NOMO-1 treated with dmso at 0.1 percent for 144 hours (cell line): ENCODE data around the gene CAPN13.
"Not testable (repeated sequence)": the region's sequence is repeated elsewhere in the genome, so short reads cannot be mapped to it uniquely, and the experiment has no call there.

Experiments
- DNase-seq: peaks from one replicate; lab custom pipeline; 2025; ENCODE audit not compliant: unreplicated experiment; lab: John Stamatoyannopoulos, UW

The CAPN13 gene

DNA sequence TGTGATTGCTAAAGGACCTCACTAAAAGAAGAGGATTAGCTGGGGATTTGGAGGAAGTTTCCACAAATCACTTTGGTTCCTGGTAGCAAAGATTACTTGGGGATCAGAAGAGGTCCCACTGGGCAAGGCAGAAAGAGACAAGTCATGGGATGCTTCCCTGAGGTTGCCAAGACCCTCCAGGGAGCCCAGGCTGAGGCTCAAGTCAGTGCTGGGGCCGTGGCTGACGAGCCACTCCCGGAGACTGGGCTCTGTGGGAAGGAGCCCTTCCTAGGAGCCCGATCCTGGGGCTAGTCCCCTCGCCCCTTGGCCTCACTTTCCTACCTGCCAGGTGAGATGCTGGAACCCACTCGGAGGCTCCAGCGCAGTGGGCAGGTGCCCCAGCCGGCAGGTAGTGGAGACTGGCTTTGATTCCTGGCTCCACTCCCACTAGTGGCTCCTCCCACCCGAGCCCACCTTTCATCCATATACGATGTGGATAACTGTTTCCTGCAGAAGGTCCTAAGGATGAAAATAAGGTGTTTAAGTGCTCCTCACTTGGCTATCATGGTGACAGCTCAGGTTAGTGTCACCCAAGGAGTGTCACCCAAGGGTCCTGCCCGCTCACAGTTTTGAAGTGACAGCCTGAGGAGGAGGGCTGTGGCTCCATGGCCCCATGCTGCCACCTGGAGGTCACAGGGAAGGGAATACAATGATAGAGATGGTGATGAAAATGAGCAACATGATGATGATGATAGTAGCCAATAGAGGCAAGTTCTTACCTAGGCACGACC lies 100.5 kb downstream of the CAPN13 start:
- peak; percentile 35 for DNase-seq

- DNase-seq = no peak
These were observed 101.3 kb downstream of the CAPN13 start for GRCh38 chr2:30705711-30706533.

DNA sequence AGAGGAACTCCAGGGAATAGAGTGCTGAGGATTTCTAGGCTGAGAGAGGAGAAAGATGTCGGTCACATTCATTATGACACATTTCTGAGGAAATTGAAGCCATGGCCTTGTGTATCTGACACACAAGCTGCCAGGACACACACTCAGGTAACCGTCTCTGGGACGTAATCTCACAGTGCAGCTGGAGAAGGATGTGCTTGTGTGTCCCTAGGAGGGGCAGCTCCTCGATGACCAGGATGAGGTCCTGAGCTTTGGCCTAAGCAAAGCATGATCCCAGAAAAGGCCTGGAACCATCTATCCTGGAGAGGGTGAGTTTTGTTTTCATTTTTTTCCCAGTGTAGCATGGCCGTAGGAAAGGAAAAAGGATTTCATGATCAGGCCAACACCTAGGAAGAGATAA lies 102.2 kb downstream of the CAPN13 start:
- DNase-seq = no peak

DNA sequence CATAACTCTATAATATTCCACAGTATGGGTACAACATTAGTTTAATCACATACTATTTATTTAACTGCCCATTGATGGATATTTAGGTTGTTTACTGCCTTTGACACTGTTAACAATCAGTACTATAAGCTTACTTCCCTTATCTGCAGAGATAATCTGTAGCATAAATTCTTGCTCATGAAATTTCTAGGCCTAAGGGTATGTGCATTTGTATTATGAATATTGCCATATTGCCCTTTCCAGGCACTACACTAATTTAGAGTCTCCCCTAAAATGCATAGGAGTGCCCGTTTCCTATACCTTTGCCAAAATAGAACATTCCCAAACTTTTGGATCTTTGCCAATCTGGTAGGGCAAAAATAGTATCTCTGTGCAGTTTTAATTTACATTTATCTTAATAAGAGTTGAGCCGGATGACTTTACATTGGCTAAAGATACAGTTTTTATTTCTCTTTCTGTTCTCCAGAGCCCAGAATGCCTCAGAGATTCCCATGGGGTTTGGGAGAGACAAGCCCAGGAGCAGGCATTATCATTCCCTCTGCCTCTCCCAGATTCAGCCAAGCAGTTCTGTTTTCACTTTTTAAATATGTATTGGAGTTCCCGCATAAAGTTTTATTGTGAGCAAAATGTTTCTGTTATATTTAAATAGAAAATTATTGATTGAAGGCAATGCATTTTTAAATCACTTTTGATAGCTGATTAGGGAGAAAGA lies 102.8 kb downstream of the CAPN13 start:
- DNase-seq = no peak

GRCh38 chr2:30702694-30703093 lies 104.6 kb downstream of the CAPN13 start:
- DNase-seq = peak; percentile 81

GRCh38 chr2:30701782-30702181 lies 105.5 kb downstream of the CAPN13 start:
- no peak for DNase-seq

GRCh38 chr2:30697242-30698103 lies 109.8 kb downstream of the CAPN13 start:
- DNase-seq = not testable (repeated sequence)

DNA sequence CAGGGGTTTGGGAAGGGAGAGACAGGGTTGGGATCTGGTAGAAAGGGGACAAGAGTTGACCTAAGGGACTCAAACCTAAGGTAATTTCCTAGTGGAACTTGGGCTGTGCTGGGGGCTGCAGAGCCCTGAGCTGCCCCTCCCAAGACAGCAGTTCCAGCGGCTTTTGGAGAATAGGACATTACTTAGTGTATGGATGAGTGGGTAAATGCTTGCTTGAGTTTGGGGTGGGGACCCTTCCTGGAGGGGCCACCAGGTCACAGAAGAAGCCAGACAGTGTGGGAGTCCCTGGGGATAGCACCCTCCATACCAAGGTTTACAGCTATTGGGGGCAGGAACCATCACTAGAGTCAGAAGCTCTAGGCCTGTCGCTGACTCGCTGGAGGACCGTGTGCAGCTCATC lies 111.5 kb downstream of the CAPN13 start:
- DNase-seq = no peak

GRCh38 chr2:30694286-30695055 lies 112.8 kb downstream of the CAPN13 start:
- DNase-seq = no peak

DNA sequence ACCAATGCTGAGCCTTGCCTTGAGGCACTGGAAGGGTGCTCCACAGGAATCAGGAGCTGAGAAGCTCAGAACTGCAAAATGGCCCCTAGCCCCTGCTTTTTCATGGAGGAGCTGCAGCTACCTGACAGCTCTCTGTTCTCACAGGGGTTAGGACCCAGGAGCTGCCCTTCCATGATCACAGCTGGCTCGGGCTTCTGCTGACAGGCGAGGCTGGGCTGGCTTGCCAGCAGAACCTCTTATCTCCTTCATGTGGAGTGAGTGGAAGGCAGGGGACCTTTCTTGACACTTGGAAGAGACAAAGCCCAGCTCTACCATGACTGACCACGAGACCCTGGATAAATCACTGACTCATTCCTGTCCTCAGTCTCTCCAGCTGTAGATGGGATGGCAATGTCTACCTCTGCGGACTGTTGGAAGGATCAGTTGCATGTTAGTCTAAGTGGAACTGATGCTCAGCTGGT lies 113.4 kb downstream of the CAPN13 start:
- DNase-seq = no peak

- no peak for DNase-seq
These were observed 114.4 kb downstream of the CAPN13 start for GRCh38 chr2:30692829-30693275.

DNA sequence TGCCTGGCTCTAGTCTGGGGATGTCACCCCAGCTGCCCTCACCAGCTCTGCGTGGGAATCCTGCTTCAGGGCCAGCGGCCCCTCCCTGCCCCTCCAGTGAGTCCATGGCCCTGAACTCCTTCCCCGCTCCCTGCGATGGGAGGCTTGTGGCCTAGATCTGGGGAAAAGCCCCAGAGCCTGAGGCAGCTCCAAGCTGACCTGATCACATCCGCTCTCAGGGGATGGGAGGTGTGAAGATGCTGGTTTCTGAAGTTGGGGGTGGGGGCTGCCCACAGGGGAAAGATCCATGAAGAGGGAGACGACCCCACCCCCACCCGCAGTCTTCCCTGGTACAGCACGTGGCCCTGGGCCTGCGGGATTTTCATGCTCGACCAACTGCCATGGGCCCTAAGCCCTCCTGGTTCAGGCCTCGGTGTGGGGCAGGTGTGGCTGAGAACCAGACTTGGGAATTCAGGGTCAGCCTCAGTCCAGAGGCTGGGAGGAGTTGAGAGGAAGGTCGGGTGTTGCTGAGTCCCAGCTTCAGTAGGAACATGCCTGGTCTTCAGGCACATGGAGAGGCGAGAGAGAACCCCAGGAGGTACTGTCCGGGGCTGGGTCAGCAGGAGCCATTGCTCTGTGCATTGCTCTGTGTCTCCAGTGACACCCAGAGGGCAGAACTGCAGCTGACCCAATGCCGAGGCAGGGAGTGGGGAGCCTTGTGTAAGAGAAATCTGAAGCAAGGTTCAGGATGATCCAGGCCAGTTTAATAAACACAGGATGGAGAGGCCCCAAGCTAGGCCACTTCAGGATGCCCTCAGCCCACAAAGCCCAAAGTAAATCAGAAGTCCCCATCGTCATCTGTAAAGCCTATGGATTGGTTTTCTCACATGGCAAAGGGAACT lies 115.1 kb downstream of the CAPN13 start:
- no peak for DNase-seq

DNA sequence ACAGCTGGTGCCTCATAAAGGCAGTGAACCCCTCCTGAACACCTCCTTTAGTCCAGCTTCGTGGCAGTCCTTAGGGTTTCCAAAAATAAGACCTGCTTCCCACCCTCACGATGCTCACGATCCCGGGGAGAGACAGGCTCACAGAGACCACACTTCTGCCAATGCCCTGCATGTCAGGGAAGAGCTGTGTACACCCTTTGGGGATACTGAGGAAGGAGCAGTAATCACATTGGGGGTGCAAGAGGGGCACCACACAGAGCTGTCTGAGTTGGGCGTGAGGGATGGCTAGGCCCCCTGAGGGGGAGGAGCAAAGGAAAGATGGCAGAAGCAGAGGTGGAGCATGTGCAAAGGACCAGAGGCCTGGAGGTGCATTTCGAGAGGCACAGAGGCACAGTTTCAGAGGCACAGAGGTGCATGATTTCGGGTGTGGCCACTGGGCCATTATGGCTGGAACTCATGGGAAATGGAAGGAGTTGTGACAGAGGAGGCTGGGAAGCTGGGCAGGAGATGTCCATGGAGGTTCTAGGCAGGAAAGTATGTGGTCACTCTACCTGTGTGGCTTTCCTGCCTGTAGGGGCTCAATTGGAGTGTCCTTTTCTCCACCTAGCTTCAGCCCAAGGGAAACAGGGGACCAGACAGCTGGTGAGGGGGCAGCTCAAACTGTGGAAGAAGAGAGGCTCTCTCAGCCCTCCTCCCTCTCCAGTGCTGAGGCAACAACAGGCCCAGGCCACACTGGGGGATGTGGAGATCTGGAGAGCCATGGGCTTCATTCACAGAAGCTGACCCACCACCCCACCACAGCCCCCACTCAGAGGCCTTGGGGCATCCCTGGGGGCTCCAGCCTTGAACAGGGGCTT lies 115.9 kb downstream of the CAPN13 start:
- DNase-seq = no peak

DNA sequence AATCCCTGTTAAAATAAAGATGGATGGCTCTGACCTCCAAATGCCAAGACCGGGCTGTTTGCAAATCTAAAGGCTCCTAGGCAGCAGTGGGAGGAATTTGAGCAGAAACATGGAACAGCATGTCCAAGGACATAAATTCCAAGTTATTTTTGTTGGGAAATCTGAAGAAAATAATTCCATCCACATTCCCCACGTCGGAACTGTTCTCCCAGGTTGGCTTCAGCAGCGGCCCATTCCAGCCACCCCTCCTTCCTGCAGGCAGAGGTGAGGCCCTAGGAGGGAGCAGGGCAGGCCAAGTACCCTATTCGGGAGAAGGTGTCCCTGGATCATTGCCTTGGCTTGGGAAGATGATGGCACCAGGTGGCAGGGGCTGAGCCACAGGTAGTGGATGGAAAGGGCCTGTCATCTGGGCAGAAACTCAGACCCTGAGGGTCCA lies 117.1 kb downstream of the CAPN13 start:
- no peak for DNase-seq

DNA sequence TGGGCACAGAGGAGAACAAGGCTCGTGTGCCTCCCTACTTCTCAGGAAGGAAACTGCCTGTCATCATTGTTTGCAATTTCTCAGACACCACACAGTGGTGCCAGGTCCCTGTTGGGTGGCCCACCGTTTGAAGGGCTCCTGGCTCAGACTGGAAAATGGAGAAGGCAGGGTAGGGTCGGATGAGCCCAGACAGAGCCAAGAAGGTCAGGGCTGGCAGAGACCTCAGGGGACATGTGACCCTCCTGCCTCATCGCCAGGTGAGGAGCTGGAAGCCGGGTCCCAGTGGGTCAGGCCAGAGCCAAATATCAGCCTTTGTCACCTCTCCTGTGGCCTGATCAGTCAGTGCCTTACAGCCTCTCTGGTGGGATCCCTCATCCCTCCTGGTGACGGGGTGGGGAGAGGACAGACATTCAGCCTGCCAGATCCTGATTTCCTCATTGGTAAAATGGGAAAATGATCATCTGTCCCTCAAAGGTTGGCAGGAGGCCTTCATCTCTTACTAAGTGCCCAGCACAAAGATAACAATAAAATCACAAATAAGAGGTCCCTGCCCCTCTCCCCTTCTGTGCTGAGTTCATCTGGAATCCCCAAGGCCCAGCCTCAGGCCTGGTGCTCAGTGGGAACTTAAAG lies 117.6 kb downstream of the CAPN13 start:
- no peak for DNase-seq

DNA sequence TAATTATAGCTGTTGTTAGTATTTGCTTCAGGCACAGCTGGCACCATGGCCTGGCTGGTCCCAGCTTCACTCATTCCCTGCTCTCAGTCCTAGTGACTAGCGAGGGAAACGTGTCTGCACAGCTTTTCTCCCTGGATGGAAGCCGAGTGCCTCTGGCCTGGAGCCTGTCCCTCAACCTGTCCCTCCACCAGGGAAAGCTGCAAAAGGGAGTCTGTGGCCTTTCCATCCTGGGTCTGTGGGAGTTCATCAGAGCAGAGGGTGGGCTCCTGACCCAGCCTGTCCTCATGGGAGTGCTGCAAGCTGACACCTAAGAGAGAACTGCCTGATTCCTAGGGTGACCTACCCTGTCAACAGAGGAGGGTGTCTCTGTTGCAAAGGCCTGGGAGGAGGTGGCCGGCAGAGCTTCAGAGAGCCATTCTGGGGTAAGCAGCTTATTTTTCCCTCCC lies 118.3 kb downstream of the CAPN13 start:
- DNase-seq = no peak

DNA sequence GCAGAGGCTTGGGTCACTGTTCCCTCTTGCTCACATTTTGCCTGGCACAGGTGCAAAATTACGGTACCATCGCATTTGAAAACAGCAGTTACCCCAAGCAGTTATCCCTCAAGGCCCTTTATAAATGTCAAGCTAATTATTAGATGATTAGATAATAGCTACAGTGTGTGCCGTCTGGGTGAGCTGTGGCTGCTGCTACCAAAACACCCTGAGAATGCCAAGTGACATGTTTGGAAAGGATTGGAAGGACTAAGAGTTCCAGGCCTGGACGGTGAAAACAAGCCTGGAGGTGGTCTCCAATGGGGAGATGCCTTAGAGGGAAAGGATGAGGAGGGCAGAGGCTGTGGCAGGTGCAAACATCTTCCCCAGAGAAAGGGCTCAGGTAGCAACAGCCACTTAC lies 120.6 kb downstream of the CAPN13 start:
- no peak for DNase-seq
